GM23248 (cell line): ENCODE data around the gene BAIAP2. TPM values are rescaled to one million over a fixed set of nuclear protein-coding genes. Genes with fewer than 3 reads are reported as not detected.

Experiments used
- DNase-seq: peaks from one replicate; pipeline ENCODE4 v3.0.0-alpha.2; 2015
- H2AFZ ChIP-seq: fragments of 200-600 bp; sonication (generic); 2 replicates; pipeline ENCODE4 v1.6.1; 2016; ENCODE audit warnings: antibody characterized with exemption
- H3F3A ChIP-seq: fragments of 200-600 bp; sonication (generic); 2 replicates; pipeline ENCODE4 v1.6.1; 2016; ENCODE audit warnings: mild to moderate bottlenecking, antibody characterized with exemption, mixed run types; ENCODE audit not compliant: insufficient read depth
- H3K27ac ChIP-seq: fragments of 200-600 bp; sonication (generic); 2 replicates; pipeline ENCODE4 v1.5.1; 2016; ENCODE audit warnings: mild to moderate bottlenecking
- H3K27me3 ChIP-seq: fragments of 200-600 bp; sonication (generic); replicated peaks from 2 replicates; pipeline ENCODE4 v1.6.1; 2016; ENCODE audit warnings: mild to moderate bottlenecking; ENCODE audit not compliant: insufficient read depth
- H3K36me3 ChIP-seq: fragments of 200-600 bp; sonication (generic); 2 replicates; pipeline ENCODE4 v1.6.1; 2016; ENCODE audit warnings: low read depth, mild to moderate bottlenecking
- H3K4me1 ChIP-seq: fragments of 200-600 bp; sonication (generic); 2 replicates; pipeline ENCODE4 v1.6.1; 2016; ENCODE audit warnings: mild to moderate bottlenecking; ENCODE audit not compliant: insufficient read depth
- H3K4me2 ChIP-seq: fragments of 200-600 bp; sonication (generic); one replicate; pipeline ENCODE4 v1.6.1; 2016; ENCODE audit warnings: mild to moderate bottlenecking; ENCODE audit not compliant: unreplicated experiment
- H3K4me3 ChIP-seq: fragments of 200-600 bp; sonication (generic); 2 replicates; pipeline ENCODE4 v1.5.1; 2016; ENCODE audit warnings: mild to moderate bottlenecking
- H3K79me2 ChIP-seq: fragments of 200-600 bp; sonication (generic); 2 replicates; pipeline ENCODE4 v1.6.1; 2016; ENCODE audit warnings: mild to moderate bottlenecking; ENCODE audit not compliant: insufficient read depth
- H3K9ac ChIP-seq: fragments of 200-600 bp; sonication (generic); 2 replicates; pipeline ENCODE4 v1.6.1; 2016; ENCODE audit warnings: mild to moderate bottlenecking
- H3K9me2 ChIP-seq: fragments of 200-600 bp; sonication (generic); 2 replicates; pipeline ENCODE4 v1.6.1; 2016; ENCODE audit warnings: mixed run types, mild to moderate bottlenecking, moderate library complexity; ENCODE audit not compliant: insufficient read depth
- H3K9me3 ChIP-seq: fragments of 200-600 bp; sonication (generic); one replicate; pipeline ENCODE4 v1.6.1; 2017; ENCODE audit warnings: low read depth
- H4K20me1 ChIP-seq: fragments of 200-600 bp; sonication (generic); 2 replicates; pipeline ENCODE4 v1.6.0; 2016; ENCODE audit not compliant: insufficient read depth
- EZH2 ChIP-seq: fragments of 200-600 bp; sonication (generic); IDR thresholded peaks from 2 replicates; pipeline ENCODE4 v1.6.1; 2018; ENCODE audit warnings: antibody characterized with exemption, mild to moderate bottlenecking; ENCODE audit not compliant: insufficient read depth, poor library complexity, severe bottlenecking
- EZH2phosphoT487 ChIP-seq: fragments of 200-600 bp; sonication (generic); IDR thresholded peaks from 2 replicates; pipeline ENCODE4 v1.6.1; 2018; ENCODE audit warnings: antibody characterized with exemption, moderate library complexity, mild to moderate bottlenecking, low read depth; ENCODE audit not compliant: insufficient read depth
- WGBS, 2 experiments: methylation state at CpG; one replicate each; pipeline ENCODE4 v1.1.6; 2015 to 2017; ENCODE audit warnings: low lambda C conversion rate in 2 of 2, low coverage in 1 of 2; ENCODE audit errors: missing lambda C conversion rate in 2 of 2; 5-methylcytosine and 5-hydroxymethylcytosine counted together
- in situ Hi-C: fragments of 300-500 bp; cut with MboI; formaldehyde crosslinking; loops from 2 replicates; pipeline ENCODE4 v1.15.0; 2020
- polyA plus RNA-seq: library from polyadenylated mRNA; unstranded; fragments of >200 nt; fragmentation: Nextera tagmentation; extraction: Ambion mirVana; gene quantifications from 2 replicates; pipeline ENCODE4 v1.2.1, GENCODE V29; 2016
- total RNA-seq: library from RNA; depleted of rRNA; stranded (reverse); fragments of >200 nt; shearing (Covaris generic); gene quantifications from 2 replicates; pipeline ENCODE4 v1.2.3, GENCODE V29; 2014

BAIAP2 gene
- total and polyA plus RNA-seq, 2 experiments from 2014 or later = 28.2 to 31.7 TPM

DNA sequence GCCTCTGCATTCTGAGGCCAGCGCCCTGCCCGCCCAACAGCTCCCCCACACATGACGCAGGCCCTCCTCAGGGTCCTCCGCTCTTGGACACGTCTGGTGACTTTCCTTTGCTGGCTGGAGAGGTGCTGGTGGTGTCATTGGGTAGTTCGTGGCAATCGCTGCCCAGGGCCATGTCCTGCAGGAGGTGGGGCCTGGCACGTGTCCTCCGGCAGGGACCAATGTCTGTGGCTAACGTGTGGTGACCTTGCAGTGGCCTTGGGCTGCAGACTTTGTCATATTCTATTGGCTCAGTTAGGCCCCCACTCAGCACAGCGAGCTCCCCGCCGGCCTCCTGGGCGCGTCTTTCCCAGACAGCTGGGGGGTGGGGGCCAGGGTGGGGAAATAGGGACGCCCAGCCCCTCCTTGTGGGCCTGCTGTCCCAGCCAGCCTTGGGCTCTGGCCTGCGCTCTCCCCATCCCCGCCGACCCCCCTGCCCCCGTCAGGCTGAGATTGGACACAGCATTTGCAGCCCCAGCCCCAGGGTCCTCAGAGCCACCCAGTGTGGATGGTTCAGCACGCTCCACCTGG is 78.3 kb downstream of the BAIAP2 start:
- Histone ChIP-seq H3K27ac (no peak overlapping the region), H3K4me1 (no peaks in the 10 kb centered on the region), H3K9me2 (no peaks in the 10 kb centered on the region), H3K79me2 (no peaks in the 10 kb centered on the region), H2AFZ (no peak overlapping the region), H3K4me3 (no peak overlapping the region), H3K9ac (no peak overlapping the region), H3K36me3 (no peaks in the 10 kb centered on the region), H3K9me3 (no peaks in the 10 kb centered on the region), H3K27me3 (no peaks in the 10 kb centered on the region), H4K20me1 (no peaks in the 10 kb centered on the region), H3F3A (no peaks in the 10 kb centered on the region), H3K4me2 (no peak overlapping the region)
- in situ Hi-C loops = no loop called here
- TF ChIP-seq EZH2phosphoT487 = no peak
- TF ChIP-seq EZH2 = no peak
- WGBS, 2 experiments = 89 to 90% methylated on average over 13 to 21 of the region's 21 CpGs
- no peak for DNase-seq

DNA sequence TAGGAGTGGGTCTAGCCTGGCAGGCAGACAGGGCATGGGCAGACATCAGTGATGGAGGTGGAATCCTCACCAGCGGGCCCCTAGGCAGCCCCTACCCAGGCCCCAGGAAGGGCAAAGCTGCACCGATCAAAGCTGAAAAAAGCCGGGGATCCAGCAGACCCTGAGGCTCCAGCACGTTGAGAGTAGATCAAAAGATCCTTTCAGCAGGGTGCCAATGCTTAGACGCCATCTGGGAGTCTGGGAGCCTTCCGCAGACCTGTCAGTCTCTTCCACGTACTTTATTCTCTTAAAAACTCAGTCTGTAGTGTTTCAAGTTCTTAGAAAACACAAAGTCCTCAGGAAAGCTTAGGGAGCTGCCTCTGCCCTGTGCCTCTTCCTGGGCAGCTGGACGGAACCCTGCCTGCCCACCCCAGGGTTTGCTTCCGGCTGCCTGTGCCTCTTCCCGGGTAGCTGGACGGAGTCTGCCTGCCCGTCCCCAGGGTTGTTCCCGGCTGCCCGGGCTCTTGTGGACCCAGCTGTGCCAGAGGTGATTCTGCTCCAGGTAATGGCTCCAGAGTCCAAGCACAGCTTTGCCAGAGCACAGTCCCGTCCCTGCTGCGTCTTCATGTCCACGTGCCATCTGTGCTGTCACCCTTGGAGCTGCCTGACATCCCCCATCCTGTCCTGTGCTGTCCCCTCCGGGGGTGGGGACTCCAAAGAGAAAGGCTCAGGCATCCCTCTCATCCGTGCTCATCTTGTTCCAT is 79.6 kb downstream of the BAIAP2 start:
- TF ChIP-seq EZH2phosphoT487 (no peak), EZH2 (no peak)
- H3K27ac ChIP-seq = no peak overlapping the region
- H3K9me3 ChIP-seq = no peaks in the 10 kb centered on the region
- no peak overlapping the region for H2AFZ ChIP-seq
- WGBS, 2 experiments = 86 to 88% methylated on average over 19 of the region's 19 CpGs
- no peak overlapping the region for H3K4me3 ChIP-seq
- H3K9ac ChIP-seq = no peak overlapping the region
- H3K36me3 ChIP-seq = no peaks in the 10 kb centered on the region
- H3K4me1 ChIP-seq = no peaks in the 10 kb centered on the region
- in situ Hi-C loops = no loop called here
- H4K20me1 ChIP-seq = no peaks in the 10 kb centered on the region
- H3K4me2 ChIP-seq = no peak overlapping the region
- H3F3A ChIP-seq = no peaks in the 10 kb centered on the region
- H3K9me2 ChIP-seq = no peaks in the 10 kb centered on the region
- no peak for DNase-seq
- H3K27me3 ChIP-seq = no peaks in the 10 kb centered on the region
- no peaks in the 10 kb centered on the region for H3K79me2 ChIP-seq

DNA sequence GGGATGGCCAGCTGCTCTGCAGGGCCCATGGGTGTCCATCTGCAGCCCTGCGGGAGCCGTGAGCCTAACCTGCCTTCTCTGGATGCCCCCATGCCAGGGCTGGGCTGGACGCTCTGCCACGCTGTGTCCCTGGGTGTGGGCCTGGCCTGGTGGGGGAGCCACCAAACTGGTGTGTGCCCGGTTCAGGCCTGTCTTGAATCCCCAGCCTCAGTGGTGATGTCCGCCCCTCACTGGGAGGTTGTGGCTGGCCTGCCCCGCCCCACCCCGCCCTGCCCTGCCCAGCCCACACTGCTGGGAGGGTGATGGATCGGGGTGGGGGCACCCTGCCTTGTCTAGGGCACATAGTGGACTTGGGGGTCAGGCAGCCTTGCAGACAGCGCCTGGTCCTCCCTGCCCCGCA is 80.3 kb downstream of the BAIAP2 start:
- H3K9me3 ChIP-seq = no peaks in the 10 kb centered on the region
- H3K9me2 ChIP-seq = no peaks in the 10 kb centered on the region
- no peak overlapping the region for H3K4me3 ChIP-seq
- no peak overlapping the region for H3K27ac ChIP-seq
- DNase-seq = no peak
- H3K4me2 ChIP-seq = no peak overlapping the region
- H4K20me1 ChIP-seq = no peaks in the 10 kb centered on the region
- H3K9ac ChIP-seq = no peak overlapping the region
- in situ Hi-C loops = no loop called here
- no peaks in the 10 kb centered on the region for H3K36me3 ChIP-seq
- H3K27me3 ChIP-seq = no peaks in the 10 kb centered on the region
- no peaks in the 10 kb centered on the region for H3K79me2 ChIP-seq
- TF ChIP-seq EZH2phosphoT487 (no peak), EZH2 (no peak)
- WGBS, 2 experiments = 83 to 93% methylated on average over 6 to 10 of the region's 11 CpGs
- H3F3A ChIP-seq = no peaks in the 10 kb centered on the region
- no peak overlapping the region for H2AFZ ChIP-seq
- H3K4me1 ChIP-seq = no peaks in the 10 kb centered on the region

DNA sequence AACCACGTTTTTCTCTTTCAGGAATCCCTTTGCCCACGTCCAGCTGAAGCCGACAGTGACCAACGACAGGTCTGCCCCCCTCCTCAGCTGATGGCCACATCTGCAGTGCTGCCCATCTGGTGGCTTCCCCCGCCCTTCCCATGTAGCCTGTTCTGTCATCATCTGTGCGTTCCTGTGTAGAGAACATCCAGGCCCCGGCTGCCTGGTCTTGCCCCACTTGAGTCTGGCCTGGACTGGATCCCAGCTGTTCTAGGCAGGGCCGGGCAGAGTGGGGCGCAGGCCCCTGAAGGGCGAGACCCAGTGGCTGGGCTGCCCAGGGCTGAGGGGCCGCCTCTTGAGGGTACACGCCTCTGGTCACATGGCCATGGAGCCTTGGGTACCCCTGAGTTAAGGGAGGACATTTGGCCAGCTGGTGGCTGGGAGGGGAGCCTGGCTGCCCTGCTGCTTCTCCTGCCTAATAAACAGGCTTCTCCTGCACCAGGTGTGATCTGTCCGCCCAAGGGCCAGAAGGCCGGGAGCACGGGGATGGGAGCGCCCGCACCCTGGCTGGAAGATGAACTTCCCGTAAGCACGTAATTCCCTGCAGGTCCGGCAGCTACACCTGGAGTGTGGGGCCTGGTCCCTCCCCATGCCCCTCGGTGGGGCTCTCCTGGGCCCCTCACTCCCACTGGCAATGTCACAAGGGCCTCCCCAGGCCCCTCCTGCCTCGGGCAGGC is 81.0 kb downstream of the BAIAP2 start:
- no peak for TF ChIP-seq EZH2
- no peak for TF ChIP-seq EZH2phosphoT487
- H3K79me2 ChIP-seq = no peaks in the 10 kb centered on the region
- no peak for DNase-seq
- H3K4me2 ChIP-seq = no peak overlapping the region
- no peaks in the 10 kb centered on the region for H3K4me1 ChIP-seq
- H3F3A ChIP-seq = no peaks in the 10 kb centered on the region
- no peaks in the 10 kb centered on the region for H3K36me3 ChIP-seq
- no peaks in the 10 kb centered on the region for H4K20me1 ChIP-seq
- no peak overlapping the region for H3K27ac ChIP-seq
- no peaks in the 10 kb centered on the region for H3K9me3 ChIP-seq
- H3K9ac ChIP-seq = no peak overlapping the region
- no peaks in the 10 kb centered on the region for H3K9me2 ChIP-seq
- in situ Hi-C loops = no loop called here
- H3K4me3 ChIP-seq = no peak overlapping the region
- H2AFZ ChIP-seq = no peak overlapping the region
- 78 to 86% methylated on average over 20 to 22 of the region's 22 CpGs for WGBS, 2 experiments
- no peaks in the 10 kb centered on the region for H3K27me3 ChIP-seq
